ENCODE data around the gene PRKCG.

GRCh38 chr19:53927739-53928138, 45.7 kb downstream of the PRKCG start:
- TF ChIP-seq EZH2 (IDR thresholded peaks at IDR 0.05; ENCODE audit: borderline replicate concordance, low read length) (no peak), CTCF (IDR thresholded peaks at IDR 0.05; ENCODE audit: low read length) (no peak)
